K562 (cell line): ENCODE data around the gene GNAT3. TPM values are rescaled to one million over a fixed set of nuclear protein-coding genes. Genes with fewer than 3 reads are reported as not detected.

Experiments
- ATAC-seq: fragments of 200-7000 bp; cut with Tn5 transposase; 3 replicates; pipeline ENCODE4 v1.9.1; 2020; ENCODE audit warnings: moderate library complexity
- BruUV-seq: library from RNA; stranded (reverse); fragments of 400-500 nt; replicated peaks from 2 replicates; lab custom pipeline; 2021; lab: Mats Ljungman, UMichigan
- CTCF ChIA-PET: fragments of 300-600 bp; formaldehyde crosslinking; extraction: SDS; loops from one replicate; lab custom pipeline; 2021; ENCODE audit warnings: low intra/inter-chr PET ratio; lab: Yijun Ruan, JAX
- POLR2A ChIA-PET: fragments of 300-600, 350-650 bp; sonication (Branson Sonifier 250); formaldehyde crosslinking; extraction: SDS; loops from one replicate; lab custom pipeline; 2021; ENCODE audit warnings: antibody characterized with exemption, inconsistent platforms; lab: Yijun Ruan, JAX
- DNase-seq, 4 experiments: peaks; one replicate each; pipeline versions ENCODE4 v3.0.0 to v3.0.0-alpha.2; 2011 to 2018; ENCODE audit warnings: low spot score in 3 of 4, mixed read lengths in 3 of 4; ENCODE audit errors: extremely low read depth in 1 of 4
- FAIRE-seq: peaks from 2 replicates; lab custom pipeline; 2011; peaks lifted over from hg19 to GRCh38; lab: Jason Lieb, UNC
- H2AFZ ChIP-seq: 2 replicates; pipeline ENCODE4 v1.6.0; 2011; ENCODE audit warnings: low read depth, low read length, control low read depth, inconsistent platforms
- H3K27ac ChIP-seq: fragments of 200-600 bp; 3 replicates; pipeline ENCODE4 v1.8.0; 2011; ENCODE audit warnings: low read depth, mild to moderate bottlenecking, control low read depth, inconsistent platforms, low read length, moderate library complexity, mixed read lengths; ENCODE audit errors: extremely low read depth
- H3K27me3 ChIP-seq, 2 experiments: fragments of 300-600 bp in 1 of 2; 2 replicates in 1 of 2; 3 replicates in 1 of 2; pipeline versions ENCODE4 v1.6.0 to v1.8.0; 2011; ENCODE audit warnings: inconsistent platforms in 2 of 2, low read length in 2 of 2, mild to moderate bottlenecking in 1 of 2, mixed read lengths in 1 of 2, moderate library complexity in 1 of 2; ENCODE audit not compliant: control insufficient read depth in 2 of 2, insufficient read depth in 2 of 2
- H3K36me3 ChIP-seq: fragments of 300-600 bp; 3 replicates; pipeline ENCODE4 v1.8.0; 2011; ENCODE audit warnings: mild to moderate bottlenecking, low read length, inconsistent platforms; ENCODE audit not compliant: control insufficient read depth, insufficient read depth
- H3K4me1 ChIP-seq, 2 experiments: fragments of 200-600 bp in 1 of 2; replicated peaks in 1 of 2; 2 replicates in 1 of 2; 3 replicates in 1 of 2; pipeline versions ENCODE4 v1.5.1 to v1.8.0; 2011; ENCODE audit warnings: inconsistent platforms in 2 of 2, low read length in 2 of 2, mild to moderate bottlenecking in 1 of 2, mixed read lengths in 1 of 2, moderate library complexity in 1 of 2; ENCODE audit not compliant: control insufficient read depth in 2 of 2, insufficient read depth in 2 of 2
- H3K4me2 ChIP-seq: 2 replicates; pipeline ENCODE4 v1.6.1; 2011; ENCODE audit warnings: low read length, control low read depth, inconsistent platforms, mixed read lengths; ENCODE audit not compliant: insufficient read depth
- H3K4me3 ChIP-seq: fragments of 200-600 bp; sonication (generic), shearing (Covaris generic); 2 replicates; pipeline ENCODE4 v1.5.1; 2016; ENCODE audit warnings: control low read depth, inconsistent platforms
- H3K79me2 ChIP-seq: fragments of 200-600 bp; 3 replicates; pipeline ENCODE4 v1.8.0; 2011; ENCODE audit warnings: low read length, inconsistent platforms; ENCODE audit not compliant: control insufficient read depth, insufficient read depth
- H3K9ac ChIP-seq, 2 experiments: 2 replicates each; pipeline versions ENCODE4 v1.6.0 to v1.6.1; 2011; ENCODE audit warnings: low read depth in 2 of 2, low read length in 2 of 2, control low read depth in 1 of 2, inconsistent platforms in 1 of 2, mild to moderate bottlenecking in 1 of 2, mixed read lengths in 1 of 2; ENCODE audit not compliant: insufficient read depth in 1 of 2
- H3K9me1 ChIP-seq: one replicate; pipeline ENCODE4 v1.6.0; 2011; ENCODE audit warnings: inconsistent platforms, mild to moderate bottlenecking, low read length, moderate library complexity; ENCODE audit not compliant: control insufficient read depth, insufficient read depth
- H3K9me3 ChIP-seq: replicated peaks from 2 replicates; pipeline ENCODE4 v1.5.1; 2011; ENCODE audit warnings: low read depth, low read length, inconsistent platforms; ENCODE audit not compliant: control insufficient read depth, insufficient read depth
- H4K20me1 ChIP-seq: replicated peaks from 2 replicates; pipeline ENCODE4 v1.6.1; 2011; ENCODE audit warnings: low read length, inconsistent platforms, mixed read lengths; ENCODE audit not compliant: control insufficient read depth, insufficient read depth
- CBFA2T3 ChIP-seq: fragments of 450-650 bp; IDR thresholded peaks from 2 replicates; pipeline ENCODE4 v1.6.1; 2017
- CHAMP1 ChIP-seq: fragments of 450-650 bp; IDR thresholded peaks from 2 replicates; pipeline ENCODE4 v1.6.1; 2016; ENCODE audit warnings: mild to moderate bottlenecking
- CTCFL ChIP-seq: IDR thresholded peaks from 2 replicates; pipeline ENCODE4 v1.6.1; 2011; ENCODE audit warnings: borderline replicate concordance, low read depth, mild to moderate bottlenecking, moderate library complexity, low read length; ENCODE audit not compliant: insufficient read depth, poor library complexity, severe bottlenecking
- DNMT1 ChIP-seq: fragments of 450-650 bp; IDR thresholded peaks from 2 replicates; pipeline ENCODE4 v1.6.1; 2016; ENCODE audit warnings: antibody characterized with exemption, mild to moderate bottlenecking
- HDAC2 ChIP-seq: fragments of 450-650 bp; IDR thresholded peaks from 2 replicates; pipeline ENCODE4 v1.6.1; 2016; ENCODE audit warnings: mild to moderate bottlenecking
- KLF10 ChIP-seq: fragments of 250-450 bp; sonication (Bioruptor Pico); IDR thresholded peaks from 2 replicates; pipeline ENCODE4 v1.6.1; 2021; ENCODE audit warnings: matching md5 sums
- NFE2L1 ChIP-seq: fragments of 450-650 bp; IDR thresholded peaks from 2 replicates; pipeline ENCODE4 v1.6.1; 2016; ENCODE audit warnings: missing genetic modification characterization, low read depth, mild to moderate bottlenecking, missing compliant biosample characterization, moderate library complexity, borderline replicate concordance
- PATZ1 ChIP-seq: fragments of 250-450 bp; sonication (Bioruptor Pico); IDR thresholded peaks from 2 replicates; pipeline ENCODE4 v1.5.0; 2020; ENCODE audit warnings: mild to moderate bottlenecking, borderline replicate concordance
- RBM17 ChIP-seq: fragments of 200-400 bp; formaldehyde crosslinking; IDR thresholded peaks from 2 replicates; pipeline ENCODE4 v1.6.1; 2017; ENCODE audit warnings: low read depth, mild to moderate bottlenecking, low read length, borderline replicate concordance
- RFX7 ChIP-seq: fragments of 250-450 bp; sonication (Bioruptor Pico); IDR thresholded peaks from 2 replicates; pipeline ENCODE4 v1.5.1; 2021; ENCODE audit warnings: mild to moderate bottlenecking
- SMARCA5 ChIP-seq: fragments of 450-650 bp; IDR thresholded peaks from 2 replicates; pipeline ENCODE4 v1.6.1; 2016
- SPI1 ChIP-seq: IDR thresholded peaks from 2 replicates; pipeline ENCODE4 v1.6.1; 2011; ENCODE audit warnings: low read depth, low read length, control low read depth, borderline replicate concordance
- TRIM28 ChIP-seq: fragments of 450-650 bp; IDR thresholded peaks from 2 replicates; pipeline ENCODE4 v1.6.1; 2017
- ZNF512 ChIP-seq: IDR thresholded peaks from 2 replicates; pipeline ENCODE4 v1.6.1; 2016; ENCODE audit warnings: missing genetic modification characterization, missing compliant biosample characterization
- WGBS: fragments of 100-300 bp; shearing (Covaris generic); methylation state at CpG from one replicate; pipeline ENCODE4 v1.1.6; 2016; ENCODE audit warnings: low coverage, mixed read lengths; ENCODE audit not compliant: insufficient coverage; ENCODE audit errors: missing lambda C conversion rate; 5-methylcytosine and 5-hydroxymethylcytosine counted together
- in situ Hi-C: fragments of 300-500 bp; cut with MboI; formaldehyde crosslinking; loops from 4 replicates; pipeline ENCODE4 v1.15.0; 2018; ENCODE audit warnings: inconsistent platforms, mixed read lengths
- intact Hi-C: fragments of 100-400 bp; cut with micrococcal nuclease; formaldehyde crosslinking; loops from 2 replicates; pipeline ENCODE4 v1.14.2; 2022
- polyA plus RNA-seq, 8 experiments: library from polyadenylated mRNA; depleted of rRNA in 4 of 8; stranded (reverse) in 5 of 8; unstranded in 3 of 8; fragments of >200 nt; fragmentation: Nextera tagmentation in 2 of 8; fragmentation: Illumina TruSeq in 1 of 8; extraction: Ambion mirVana in 2 of 8; extraction: Trizol in 1 of 8; gene quantifications; 2 replicates each; pipeline versions ENCODE4 v1.2.1 to v1.2.3, GENCODE V29; 2011 to 2014; ENCODE audit warnings: inconsistent platforms in 1 of 8, missing spikeins in 1 of 8
- total RNA-seq, 7 experiments: library from RNA; depleted of rRNA in 6 of 7; stranded (reverse); fragments of >200 nt in 6 of 7; fragmentation: Illumina TruSeq in 2 of 7; extraction: Trizol in 2 of 7; gene quantifications; 2 replicates each; pipeline versions ENCODE4 v1.2.1 to v1.2.3, GENCODE V29; 2011 to 2021; ENCODE audit warnings: low replicate concordance in 1 of 7

GNAT3 gene
- total and polyA plus RNA-seq, 9 of the 15 experiments (the other 6 are each of a cell fraction or from before 2014, with no cell fraction given), result not detected

GRCh38 chr7:80420876-80421275, 91.0 kb downstream of the GNAT3 start (continued):
- TF ChIP-seq ZNF512 (tag) (no peak), PATZ1 (no peak), SPI1 (no peak)

- no peaks in the 10 kb centered on the region for H3K27me3 ChIP-seq
- intact Hi-C loops, result no loop called here
- in situ Hi-C loops, result no loop called here
- POLR2A ChIA-PET, result no interaction called here
- BruUV-seq, result no TSS peak
- H2AFZ ChIP-seq, result no peak overlapping the region
- H3K27ac ChIP-seq, result no peak overlapping the region
- ATAC-seq (no peak), FAIRE-seq (no peak), DNase-seq (no peak)
- H3K9me3 ChIP-seq, result no peaks in the 10 kb centered on the region; the same call in 1 of the 2 replicates
- 1% methylated on average over 6 of the region's 6 CpGs for WGBS
- H3K4me3 ChIP-seq, result no peak overlapping the region
- H3K9ac ChIP-seq, result no peak overlapping the region
- H3K36me3 ChIP-seq, result no peaks in the 10 kb centered on the region
- no peaks in the 10 kb centered on the region for H3K79me2 ChIP-seq
- no peaks in the 10 kb centered on the region for H3K9me1 ChIP-seq
- CTCF ChIA-PET, result no interaction called here
- H3K4me1 ChIP-seq, result no peaks in the 10 kb centered on the region
- no peaks in the 10 kb centered on the region for H4K20me1 ChIP-seq
- no peak overlapping the region for H3K4me2 ChIP-seq
- TF ChIP-seq CBFA2T3 (no peak), HDAC2 (no peak), DNMT1 (no peak), SMARCA5 (no peak), NFE2L1 (no peak), RFX7 (CRISPR knock-in tag) (no peak), KLF10 (CRISPR knock-in tag) (no peak), CHAMP1 (no peak), RBM17 (no peak), CTCFL (no peak), TRIM28 (no peak)
Observed at GRCh38 chr7:80417211-80417793, 94.6 kb downstream of the GNAT3 start.
